ENCODE measurements around the gene PRRT2.
"Not testable (repeated sequence)": the region's sequence is repeated elsewhere in the genome, so short reads cannot be mapped to it uniquely, and the experiment has no call there.

The PRRT2 gene

GRCh38 chr16:29790183-29790948, 21.6 kb upstream of the PRRT2 start, which contains the start of gene KIF22:
TSS of gene KIF22 (plus strand) at chr16:29790751. CDS start at chr16:29790760, 9 bp downstream.
- in situ Hi-C loops (cut with MboI; ENCODE audit: low pct_unique_long_range_greater_than_20kb, low sequenced_read_pairs) = no loop called here

DNA sequence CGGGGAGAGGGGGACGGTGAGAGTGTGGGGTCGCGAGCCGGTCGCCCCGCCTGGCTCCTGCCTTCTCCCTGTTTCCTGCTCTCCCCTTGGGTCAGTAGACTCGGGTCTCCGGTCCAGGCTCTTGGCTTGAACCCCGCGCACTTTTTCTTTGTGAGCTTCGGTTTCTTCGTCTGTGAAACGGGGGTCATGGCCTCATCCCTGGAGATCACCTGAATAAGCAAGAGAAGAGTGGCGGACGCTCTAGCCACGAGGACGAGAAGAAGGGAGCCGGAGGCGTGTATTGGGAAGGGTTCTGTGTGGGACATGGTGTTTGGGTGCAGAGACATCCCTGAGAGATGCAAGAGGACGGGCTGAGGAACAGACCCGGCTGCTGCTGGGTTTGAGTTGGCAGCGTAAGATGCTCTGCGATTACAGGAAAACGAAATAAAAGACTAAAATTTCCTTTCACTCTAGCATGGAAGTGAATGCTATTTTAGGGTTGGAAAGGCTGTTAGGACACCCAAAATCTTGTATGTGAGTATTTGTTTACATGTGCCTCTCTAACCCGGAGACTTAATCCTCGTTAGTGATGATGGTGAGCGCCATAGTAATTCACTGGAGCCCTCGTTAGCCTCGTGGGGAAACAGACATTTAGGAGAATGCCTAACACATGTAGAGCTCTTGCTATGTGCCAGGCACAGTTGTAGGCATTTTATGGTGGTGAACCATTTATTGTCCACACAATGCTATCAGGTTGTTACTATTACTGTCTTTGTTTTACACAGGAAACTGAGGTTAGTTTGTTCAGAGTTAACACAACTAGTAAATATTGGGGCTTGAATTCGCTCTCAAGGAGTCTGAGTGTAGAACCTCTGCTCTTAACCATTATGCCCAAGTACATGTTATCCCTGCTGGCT, 20.8 kb upstream of the PRRT2 start:
- DNase-seq = peak; percentile 33
- in situ Hi-C loops (cut with MboI; ENCODE audit: low pct_unique_long_range_greater_than_20kb, low sequenced_read_pairs) = no loop called here

More at GRCh38 chr16:29790183-29790948, 21.6 kb upstream of the PRRT2 start, which contains the start of gene KIF22:
- peak; percentile 99 for DNase-seq

DNA sequence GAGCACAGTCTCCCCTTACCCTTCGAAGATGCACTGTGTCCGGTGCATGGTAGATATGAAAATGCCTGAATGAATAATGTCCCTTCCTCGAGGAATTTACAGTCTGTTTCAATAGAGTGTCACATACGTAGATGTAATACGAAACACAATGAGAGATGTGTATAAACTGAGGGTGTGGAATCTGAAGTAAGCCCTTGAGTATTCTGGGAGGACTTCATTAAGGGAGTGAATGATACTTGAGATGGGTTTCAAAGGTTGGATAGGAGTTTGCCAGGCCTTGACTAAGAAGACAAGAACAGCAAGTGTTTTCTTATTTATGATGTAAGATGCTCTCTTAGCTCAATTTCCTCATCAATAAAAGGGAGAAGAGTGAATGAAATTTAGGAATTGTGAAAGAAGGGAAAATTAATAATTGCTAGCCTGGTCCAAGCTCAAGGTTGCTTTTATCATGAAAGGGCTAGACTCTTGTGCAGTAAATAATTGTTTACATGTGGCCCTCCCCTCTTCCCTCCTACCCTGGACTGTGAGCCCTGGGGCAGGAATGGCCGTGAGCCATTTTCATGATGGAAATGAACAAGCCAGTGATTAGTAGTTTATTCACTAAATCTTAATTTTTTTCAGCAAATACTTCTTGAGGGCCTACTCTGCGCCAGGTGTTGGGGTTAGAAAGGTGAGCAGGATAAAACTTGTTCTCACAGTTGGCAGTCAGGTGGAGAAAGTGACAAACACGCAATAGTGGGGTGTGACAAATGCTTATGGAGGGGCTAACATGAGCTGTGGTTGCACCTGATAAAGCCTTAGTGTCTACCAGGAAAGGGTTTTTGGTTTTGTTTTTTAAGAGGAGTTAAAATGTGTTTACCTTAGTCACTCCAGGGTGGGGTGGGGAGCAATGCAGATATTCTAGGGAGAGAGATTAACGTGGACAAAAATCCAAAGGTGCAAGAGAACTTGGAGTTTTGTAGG, 19.9 kb upstream of the PRRT2 start:
- in situ Hi-C loops (cut with MboI; ENCODE audit: low pct_unique_long_range_greater_than_20kb, low sequenced_read_pairs) = no loop called here

DNA sequence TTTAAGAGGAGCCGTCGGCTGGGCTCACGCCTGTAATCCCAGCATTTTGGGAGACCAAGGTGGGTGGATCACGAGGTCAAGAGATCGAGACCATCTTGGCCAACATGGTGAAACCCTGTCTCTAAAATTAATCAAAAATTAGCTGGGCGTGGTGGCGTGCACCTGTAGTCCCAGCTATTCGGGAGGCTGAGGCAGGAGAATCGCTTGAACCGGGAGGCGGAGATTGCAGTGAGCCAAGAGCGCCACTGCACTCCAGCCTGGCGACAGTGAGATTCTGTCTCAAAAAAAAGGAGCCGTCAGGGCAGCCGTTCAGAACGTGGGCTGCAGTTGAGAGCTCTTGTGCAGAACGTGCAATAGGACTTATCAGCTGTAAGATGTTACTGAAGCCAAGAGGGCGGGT, 18.8 kb upstream of the PRRT2 start:
- DNase-seq; in situ Hi-C loops (cut with MboI; ENCODE audit: low pct_unique_long_range_greater_than_20kb, low sequenced_read_pairs): not testable (repeated sequence)

More for the DNA sequence above, 19.9 kb upstream of the PRRT2 start:
- DNase-seq = no peak

DNA sequence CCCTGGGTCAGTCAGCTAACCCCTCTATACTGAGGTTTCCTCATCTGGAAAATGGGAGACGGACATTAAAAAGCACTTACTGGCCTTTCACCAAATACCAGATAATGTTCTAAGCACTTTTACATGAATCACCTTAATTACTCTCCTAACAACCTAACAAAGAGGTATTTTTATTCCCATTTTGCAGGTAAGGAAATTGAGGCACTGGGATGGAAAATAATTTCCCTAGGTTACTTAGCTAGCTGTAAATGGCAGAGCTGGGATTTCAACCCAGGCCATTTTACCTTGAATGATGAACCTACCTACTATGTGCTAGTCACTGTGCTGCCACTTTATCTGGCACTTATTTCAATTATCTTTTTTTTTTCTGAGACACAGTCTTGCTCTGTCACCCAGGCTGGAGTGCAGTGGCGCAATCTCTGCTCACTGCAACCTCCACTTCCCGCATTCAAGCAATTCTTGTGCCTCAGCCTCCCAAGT, 17.7 kb upstream of the PRRT2 start:
- in situ Hi-C loops (cut with MboI; ENCODE audit: low pct_unique_long_range_greater_than_20kb, low sequenced_read_pairs) = no loop called here
- no peak for DNase-seq

DNA sequence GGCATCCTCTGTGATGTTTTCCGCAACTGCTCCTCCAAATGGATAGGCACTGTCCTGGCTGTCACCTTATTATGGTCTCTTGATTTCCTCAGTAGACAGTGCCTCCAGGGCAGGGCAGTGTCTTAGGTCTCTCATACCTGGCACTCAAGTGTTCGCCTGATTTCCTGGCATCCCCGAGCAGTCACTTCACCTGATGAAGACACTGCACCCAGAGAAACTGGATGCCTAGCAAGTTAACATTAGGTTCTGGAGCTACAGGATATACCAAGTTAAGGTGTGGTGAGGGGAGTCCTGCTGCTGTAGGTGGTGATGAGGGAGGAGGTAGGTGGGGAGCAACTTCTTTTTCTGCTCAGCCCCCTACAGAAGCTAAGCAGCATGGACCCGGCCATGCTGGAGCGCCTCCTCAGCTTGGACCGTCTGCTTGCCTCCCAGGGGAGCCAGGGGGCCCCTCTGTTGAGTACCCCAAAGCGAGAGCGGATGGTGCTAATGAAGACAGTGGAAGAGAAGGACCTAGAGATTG, 9.5 kb upstream of the PRRT2 start:
- in situ Hi-C loops (cut with MboI; ENCODE audit: low pct_unique_long_range_greater_than_20kb, low sequenced_read_pairs) = no loop called here
- DNase-seq = no peak

- DNase-seq = no peak
- in situ Hi-C loops (cut with MboI; ENCODE audit: low pct_unique_long_range_greater_than_20kb, low sequenced_read_pairs) = no loop called here
Measured at GRCh38 chr16:29804020-29804419, 8.0 kb upstream of the PRRT2 start.

DNA sequence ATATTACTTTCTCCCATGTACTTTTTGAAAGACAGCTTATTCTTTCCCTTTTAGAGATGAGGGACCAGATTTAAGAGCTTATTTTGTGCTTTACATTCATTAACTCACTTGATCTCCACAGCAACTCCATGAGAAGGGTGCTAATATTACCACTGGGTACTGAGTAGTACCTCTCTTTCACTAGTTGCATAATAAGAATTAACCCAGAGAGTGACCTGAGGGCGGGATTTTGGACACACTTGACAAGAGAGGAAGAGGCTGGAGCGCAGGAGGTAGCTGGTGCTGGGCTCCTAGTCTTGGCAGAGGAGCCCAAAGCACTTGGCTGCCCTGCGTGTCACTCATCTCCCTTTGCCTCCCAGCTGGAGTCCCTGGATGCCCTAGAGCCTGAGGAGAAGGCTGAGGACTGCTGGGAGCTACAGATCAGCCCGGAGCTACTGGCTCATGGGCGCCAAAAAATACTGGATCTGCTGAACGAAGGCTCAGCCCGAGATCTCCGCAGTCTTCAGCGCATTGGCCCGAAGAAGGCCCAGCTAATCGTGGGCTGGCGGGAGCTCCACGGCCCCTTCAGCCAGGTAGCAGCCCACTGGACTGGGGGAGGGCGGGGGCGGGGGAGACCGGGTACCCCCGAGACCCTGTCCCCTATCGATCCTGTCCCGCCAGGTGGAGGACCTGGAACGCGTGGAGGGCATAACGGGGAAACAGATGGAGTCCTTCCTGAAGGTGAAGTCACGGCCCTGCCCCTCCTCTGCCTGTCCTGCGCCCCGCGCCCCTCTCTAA, 7.3 kb upstream of the PRRT2 start:
- DNase-seq = peak; percentile 34
- in situ Hi-C loops (cut with MboI; ENCODE audit: low pct_unique_long_range_greater_than_20kb, low sequenced_read_pairs) = no loop called here

DNA sequence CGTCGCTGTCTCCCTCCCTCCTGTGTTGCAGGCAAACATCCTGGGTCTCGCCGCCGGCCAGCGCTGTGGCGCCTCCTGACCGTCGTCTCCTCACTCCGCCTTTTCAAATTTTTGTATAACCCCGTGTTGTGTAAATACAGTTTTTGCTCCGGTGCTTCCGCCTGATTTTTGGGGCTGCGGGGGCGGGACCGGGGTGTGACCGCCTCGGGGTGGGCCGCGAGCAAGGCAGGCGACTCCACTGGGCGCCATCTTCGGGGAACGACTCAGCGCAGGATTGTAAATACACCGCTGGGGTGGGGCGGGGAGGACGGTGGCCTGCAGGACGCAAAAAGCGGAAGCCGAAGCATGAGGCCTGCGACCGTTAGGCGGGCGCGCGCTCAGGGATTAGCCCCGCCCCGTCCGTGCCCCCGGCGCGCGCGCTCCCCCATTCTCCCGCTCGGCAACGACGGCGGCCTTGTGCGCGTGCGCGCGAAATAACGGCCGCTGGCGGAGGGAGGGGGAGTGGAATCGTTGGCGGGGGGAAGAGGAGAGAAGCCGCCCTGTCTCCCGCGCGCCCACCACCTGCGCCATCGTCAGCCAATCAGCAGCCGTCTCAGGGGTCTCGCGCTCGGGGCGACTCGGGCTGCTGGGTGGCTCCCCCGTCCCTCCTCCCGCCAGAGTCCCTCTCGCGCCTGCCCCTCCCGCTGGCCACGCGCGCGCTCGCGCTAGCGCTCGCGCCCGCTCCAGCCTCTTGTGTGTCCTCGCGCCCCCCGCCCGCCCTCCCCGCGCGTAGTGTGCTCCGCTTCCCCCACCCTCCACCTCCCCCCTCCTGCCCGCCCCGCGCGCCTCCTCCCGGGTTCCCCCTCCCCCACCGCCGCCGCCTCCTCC, 6.5 kb upstream of the PRRT2 start:
- in situ Hi-C loops (cut with MboI; ENCODE audit: low pct_unique_long_range_greater_than_20kb, low sequenced_read_pairs) = no loop called here
- peak; percentile 98 for DNase-seq

DNA sequence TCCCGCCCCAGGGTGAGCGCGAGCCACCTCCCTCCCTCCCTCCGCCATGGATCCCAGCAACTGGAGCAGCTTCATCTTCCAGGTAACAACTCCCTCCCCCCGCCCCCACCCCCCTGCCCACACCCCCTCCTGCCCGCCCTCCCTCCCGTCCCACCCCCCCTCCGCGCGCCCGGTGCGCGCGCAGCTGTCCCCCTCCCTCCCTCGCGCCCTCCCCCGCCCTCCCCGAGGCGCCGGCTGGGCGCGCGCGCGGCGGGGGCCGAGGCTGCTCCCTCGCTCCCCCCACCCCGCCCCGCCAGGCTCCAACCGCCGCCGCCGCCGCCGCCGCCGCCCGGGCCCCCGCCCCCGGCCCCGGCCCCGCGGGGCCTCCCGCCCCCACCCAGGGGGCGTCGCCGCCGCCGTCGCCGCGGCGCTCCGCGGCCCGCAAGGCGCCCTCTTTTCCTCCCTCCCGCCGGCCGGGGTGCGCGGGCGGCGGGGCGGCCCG, 5.9 kb upstream of the PRRT2 start, which contains the start of gene MAZ:
TSS of gene MAZ (plus strand) at position 431 of the 481 bp plus-strand sequence. CDS start 173 bp downstream, outside the sequence.
- in situ Hi-C loops (cut with MboI; ENCODE audit: low pct_unique_long_range_greater_than_20kb, low sequenced_read_pairs) = no loop called here
- DNase-seq = no peak

- in situ Hi-C loops (cut with MboI; ENCODE audit: low pct_unique_long_range_greater_than_20kb, low sequenced_read_pairs) = no loop called here
- DNase-seq = peak; percentile 66
Measured at GRCh38 chr16:29806641-29807425, 5.2 kb upstream of the PRRT2 start.

GRCh38 chr16:29807426-29808218, 4.4 kb upstream of the PRRT2 start:
- in situ Hi-C loops (cut with MboI; ENCODE audit: low pct_unique_long_range_greater_than_20kb, low sequenced_read_pairs) = no loop called here
- peak; percentile 97 for DNase-seq

DNA sequence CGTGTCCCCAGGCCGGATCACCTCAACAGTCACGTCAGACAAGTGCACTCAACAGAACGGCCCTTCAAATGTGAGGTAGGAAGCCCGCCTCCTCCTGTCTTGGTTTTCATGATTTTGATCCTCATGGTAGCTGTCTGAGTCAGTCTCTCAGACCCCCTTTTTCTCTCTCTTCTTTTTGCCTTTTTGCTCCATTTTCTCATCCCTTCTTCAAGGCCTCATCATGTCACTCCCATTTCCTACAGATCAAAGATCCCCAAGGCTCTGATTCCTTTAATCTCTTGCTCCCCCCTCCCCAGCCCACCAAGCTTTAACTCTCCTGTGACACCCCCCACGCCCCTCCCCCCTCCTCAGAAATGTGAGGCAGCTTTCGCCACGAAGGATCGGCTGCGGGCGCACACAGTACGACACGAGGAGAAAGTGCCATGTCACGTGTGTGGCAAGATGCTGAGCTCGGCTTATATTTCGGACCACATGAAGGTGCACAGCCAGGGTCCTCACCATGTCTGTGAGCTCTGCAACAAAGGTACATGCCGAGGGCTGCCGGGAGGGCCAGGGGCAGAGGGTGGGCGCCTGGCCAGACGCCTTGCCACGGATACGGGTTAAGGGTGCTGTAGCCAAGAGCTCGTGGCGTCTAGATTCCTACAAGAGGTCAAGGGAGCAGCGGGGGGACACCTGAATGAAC, 3.6 kb upstream of the PRRT2 start:
- in situ Hi-C loops (cut with MboI; ENCODE audit: low pct_unique_long_range_greater_than_20kb, low sequenced_read_pairs) = no loop called here
- DNase-seq = no peak

DNA sequence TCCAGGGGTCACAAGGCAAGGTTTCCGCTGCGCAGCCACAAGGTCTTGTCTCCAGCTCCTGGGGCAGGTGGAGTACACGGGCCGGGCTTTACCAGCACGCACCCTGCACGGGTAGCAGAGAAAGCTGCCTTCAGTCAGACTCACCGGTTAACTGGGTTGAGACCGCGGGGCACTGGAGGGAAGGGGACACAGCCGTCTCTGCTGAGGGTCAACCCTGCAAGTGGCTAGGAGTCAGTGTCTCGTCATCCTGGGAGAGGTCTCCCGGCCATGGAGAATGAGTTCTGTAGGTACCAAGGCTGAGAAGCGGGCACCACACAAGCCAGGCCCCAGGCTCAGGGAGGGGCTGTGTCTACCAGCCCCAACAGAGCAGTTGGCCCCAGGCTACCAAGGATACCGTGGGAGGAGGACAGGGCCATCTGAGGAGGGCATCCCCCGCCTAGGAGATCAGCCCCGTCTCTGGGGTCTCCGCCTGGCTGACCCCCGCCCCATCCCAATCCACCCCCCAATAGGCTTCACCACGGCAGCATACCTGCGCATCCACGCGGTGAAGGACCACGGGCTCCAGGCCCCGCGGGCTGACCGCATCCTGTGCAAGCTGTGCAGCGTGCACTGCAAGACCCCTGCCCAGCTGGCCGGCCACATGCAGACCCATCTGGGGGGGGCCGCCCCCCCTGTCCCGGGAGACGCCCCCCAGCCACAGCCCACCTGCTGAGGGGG, 2.8 kb upstream of the PRRT2 start:
- in situ Hi-C loops (cut with MboI; ENCODE audit: low pct_unique_long_range_greater_than_20kb, low sequenced_read_pairs) = no loop called here
- no peak for DNase-seq

All from KBM-7 (cell line).